ENCODE results near the gene DAPK2.

GRCh38 chr15:63904042-63904441 is 142.2 kb downstream of the DAPK2 start:
- TF ChIP-seq POLR2AphosphoS5 (IDR thresholded peaks at IDR 0.05; ENCODE audit: low read depth, low read length) (no peak), POLR2A (IDR thresholded peaks at IDR 0.05; ENCODE audit: low read depth, low read length) (no peak), TAF1 (IDR thresholded peaks at IDR 0.05; ENCODE audit: low read depth, low read length) (no peak), SPI1 (IDR thresholded peaks at IDR 0.05; ENCODE audit: low read depth, low read length) (no peak), PAX5 (IDR thresholded peaks at IDR 0.05; ENCODE audit: insufficient read depth, low read length, severe bottlenecking) (no peak)
